Bronchial epithelial cell (primary cell): ENCODE measurements around the gene PARP3. TPM values are rescaled to one million over a fixed set of nuclear protein-coding genes. Genes with fewer than 3 reads are reported as not detected.
"Not testable (repeated sequence)": the region's sequence is repeated elsewhere in the genome, so short reads cannot be mapped to it uniquely, and the experiment has no call there.

Experiments used
- DNase-seq: peaks from one replicate; pipeline ENCODE4 v3.0.0-alpha.2; 2010; ENCODE audit warnings: low read depth
- FAIRE-seq: peaks from 2 replicates; lab custom pipeline; 2011; peaks lifted over from hg19 to GRCh38; lab: Jason Lieb, UNC
- H3K27me3 ChIP-seq: 2 replicates; pipeline ENCODE4 v1.5.1; 2011; ENCODE audit warnings: low read length; ENCODE audit not compliant: control insufficient read depth, insufficient read depth
- H3K36me3 ChIP-seq: 2 replicates; pipeline ENCODE4 v1.5.1; 2011; ENCODE audit warnings: low read length; ENCODE audit not compliant: control insufficient read depth, insufficient read depth
- H3K4me3 ChIP-seq: 2 replicates; pipeline ENCODE4 v1.5.1; 2011; ENCODE audit warnings: mild to moderate bottlenecking, low read depth, low read length, control low read depth
- CTCF ChIP-seq: IDR thresholded peaks from 2 replicates; pipeline ENCODE4 v1.5.1; 2011; ENCODE audit warnings: mild to moderate bottlenecking, moderate library complexity, low read length, control low read depth, inconsistent platforms; ENCODE audit not compliant: insufficient read depth, severe bottlenecking
- total RNA-seq: library from RNA; depleted of rRNA; stranded (reverse); fragments of >200 nt; gene quantifications from 2 replicates; pipeline ENCODE4 v1.2.1, GENCODE V29; 2014

The PARP3 gene
- total RNA-seq, 1 donor from 2014 or later, result 5.0 TPM

- DNase-seq (no peak), FAIRE-seq (no peak)
- TF ChIP-seq CTCF, result no peak
- no peak overlapping the region for H3K4me3 ChIP-seq
- peaks cover 3% of the 10 kb centered on the region for H3K36me3 ChIP-seq
- H3K27me3 ChIP-seq, result no peaks in the 10 kb centered on the region
These were observed 42.1 kb downstream of the PARP3 start for GRCh38 chr3:51984269-51984647.

- DNase-seq (no peak), FAIRE-seq (no peak)
- Histone ChIP-seq H3K27me3 (no peaks in the 10 kb centered on the region), H3K36me3 (peaks cover 3% of the 10 kb centered on the region), H3K4me3 (no peak overlapping the region)
- TF ChIP-seq CTCF, result no peak
These were observed 42.9 kb downstream of the PARP3 start for GRCh38 chr3:51985063-51985462.

- Histone ChIP-seq H3K27me3 (no peaks in the 10 kb centered on the region), H3K4me3 (no peak overlapping the region), H3K36me3 (peaks cover 3% of the 10 kb centered on the region)
- TF ChIP-seq CTCF, result no peak
- FAIRE-seq (no peak), DNase-seq (no peak)
These were observed 44.1 kb downstream of the PARP3 start for GRCh38 chr3:51986010-51986947.

- FAIRE-seq, result no peak
- H3K27me3 ChIP-seq, result no peaks in the 10 kb centered on the region
- no peak for TF ChIP-seq CTCF
- peaks cover 6% of the 10 kb centered on the region for H3K36me3 ChIP-seq
- no peak overlapping the region for H3K4me3 ChIP-seq
- no peak for DNase-seq
These were observed 45.4 kb downstream of the PARP3 start for GRCh38 chr3:51987568-51987967.

- DNase-seq (no peak), FAIRE-seq (no peak)
- Histone ChIP-seq H3K27me3 (no peaks in the 10 kb centered on the region), H3K4me3 (no peak overlapping the region), H3K36me3 (peaks cover 10% of the 10 kb centered on the region)
- TF ChIP-seq CTCF, result no peak
These were observed 46.4 kb downstream of the PARP3 start for GRCh38 chr3:51988286-51989146.

- H3K36me3 ChIP-seq, result peaks cover 17% of the 10 kb centered on the region
- not testable (repeated sequence) for FAIRE-seq, DNase-seq, H3K4me3 ChIP-seq, H3K27me3 ChIP-seq
These were observed 48.4 kb downstream of the PARP3 start for GRCh38 chr3:51990501-51990971.
